ENCODE data around the gene ROR1.

GRCh38 chr1:63916485-63917360 lies 142.9 kb downstream of the ROR1 start:
- TF ChIP-seq CTCF (IDR thresholded peaks at IDR 0.05) (no peak), EZH2 (IDR thresholded peaks at IDR 0.05; ENCODE audit: borderline replicate concordance, insufficient read depth, low read depth, low read length, poor library complexity, severe bottlenecking) (no peak)
